PFSK-1 (cell line): Measurements from ENCODE around the gene MKRN2.

Source experiments
- POLR2AphosphoS5 ChIP-seq: IDR thresholded peaks from 2 replicates; pipeline ENCODE4 v1.6.1; 2012; ENCODE audit warnings: low read depth, mild to moderate bottlenecking, control low read depth, low read length, moderate library complexity
- TAF1 ChIP-seq: IDR thresholded peaks from 2 replicates; pipeline ENCODE4 v1.6.1; 2012; ENCODE audit warnings: low read length, control low read depth, borderline replicate concordance; ENCODE audit not compliant: insufficient read depth
- TF ChIP-seq, protein P1 (sequence below), 2 experiments: IDR thresholded peaks; 2 replicates each; pipeline versions ENCODE4 v1.6.1 to v1.8.0; 2011 to 2012; ENCODE audit warnings: low read depth in 2 of 2, low read length in 2 of 2, control low read depth in 1 of 2, inconsistent platforms in 1 of 2, mild to moderate bottlenecking in 1 of 2, moderate library complexity in 1 of 2; ENCODE audit not compliant: insufficient read depth in 1 of 2

DNA sequence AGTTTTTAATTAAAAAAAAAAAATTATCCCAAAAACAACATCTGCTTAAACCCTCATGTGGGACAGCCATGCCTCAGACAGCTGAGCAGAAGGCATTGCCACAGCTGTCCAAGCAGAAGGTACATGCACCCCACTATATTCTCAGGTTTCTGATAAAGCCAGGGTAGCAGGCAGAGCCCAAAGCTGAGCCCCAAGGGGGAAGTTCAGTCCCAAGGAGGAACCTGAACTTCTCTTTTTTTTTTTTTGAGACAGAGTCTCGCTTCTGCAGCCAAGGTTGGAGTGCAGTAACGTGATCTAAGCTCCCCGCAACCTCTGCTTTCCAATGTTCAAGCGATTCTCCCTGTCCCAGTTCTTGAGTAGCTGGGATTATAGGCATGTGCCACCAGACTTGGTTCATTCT lies 33.2 kb downstream of the MKRN2 start:
- TF ChIP-seq TAF1 (no peak), POLR2AphosphoS5 (no peak)
- TF ChIP-seq, protein P1, sequence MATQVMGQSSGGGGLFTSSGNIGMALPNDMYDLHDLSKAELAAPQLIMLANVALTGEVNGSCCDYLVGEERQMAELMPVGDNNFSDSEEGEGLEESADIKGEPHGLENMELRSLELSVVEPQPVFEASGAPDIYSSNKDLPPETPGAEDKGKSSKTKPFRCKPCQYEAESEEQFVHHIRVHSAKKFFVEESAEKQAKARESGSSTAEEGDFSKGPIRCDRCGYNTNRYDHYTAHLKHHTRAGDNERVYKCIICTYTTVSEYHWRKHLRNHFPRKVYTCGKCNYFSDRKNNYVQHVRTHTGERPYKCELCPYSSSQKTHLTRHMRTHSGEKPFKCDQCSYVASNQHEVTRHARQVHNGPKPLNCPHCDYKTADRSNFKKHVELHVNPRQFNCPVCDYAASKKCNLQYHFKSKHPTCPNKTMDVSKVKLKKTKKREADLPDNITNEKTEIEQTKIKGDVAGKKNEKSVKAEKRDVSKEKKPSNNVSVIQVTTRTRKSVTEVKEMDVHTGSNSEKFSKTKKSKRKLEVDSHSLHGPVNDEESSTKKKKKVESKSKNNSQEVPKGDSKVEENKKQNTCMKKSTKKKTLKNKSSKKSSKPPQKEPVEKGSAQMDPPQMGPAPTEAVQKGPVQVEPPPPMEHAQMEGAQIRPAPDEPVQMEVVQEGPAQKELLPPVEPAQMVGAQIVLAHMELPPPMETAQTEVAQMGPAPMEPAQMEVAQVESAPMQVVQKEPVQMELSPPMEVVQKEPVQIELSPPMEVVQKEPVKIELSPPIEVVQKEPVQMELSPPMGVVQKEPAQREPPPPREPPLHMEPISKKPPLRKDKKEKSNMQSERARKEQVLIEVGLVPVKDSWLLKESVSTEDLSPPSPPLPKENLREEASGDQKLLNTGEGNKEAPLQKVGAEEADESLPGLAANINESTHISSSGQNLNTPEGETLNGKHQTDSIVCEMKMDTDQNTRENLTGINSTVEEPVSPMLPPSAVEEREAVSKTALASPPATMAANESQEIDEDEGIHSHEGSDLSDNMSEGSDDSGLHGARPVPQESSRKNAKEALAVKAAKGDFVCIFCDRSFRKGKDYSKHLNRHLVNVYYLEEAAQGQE (IDR thresholded peaks at IDR 0.05; ENCODE audit: insufficient read depth in 1 of 2, low read depth in 2 of 2, low read length in 2 of 2): no peak
